GM12872 (cell line): ENCODE results near the gene MAGEA1.

Experiments
- TF ChIP-seq, protein P1 (sequence below): IDR thresholded peaks from 3 replicates; pipeline ENCODE4 v1.5.1; 2011; ENCODE audit warnings: low read depth, mild to moderate bottlenecking, low read length, moderate library complexity; ENCODE audit not compliant: insufficient read depth

The MAGEA1 gene

DNA sequence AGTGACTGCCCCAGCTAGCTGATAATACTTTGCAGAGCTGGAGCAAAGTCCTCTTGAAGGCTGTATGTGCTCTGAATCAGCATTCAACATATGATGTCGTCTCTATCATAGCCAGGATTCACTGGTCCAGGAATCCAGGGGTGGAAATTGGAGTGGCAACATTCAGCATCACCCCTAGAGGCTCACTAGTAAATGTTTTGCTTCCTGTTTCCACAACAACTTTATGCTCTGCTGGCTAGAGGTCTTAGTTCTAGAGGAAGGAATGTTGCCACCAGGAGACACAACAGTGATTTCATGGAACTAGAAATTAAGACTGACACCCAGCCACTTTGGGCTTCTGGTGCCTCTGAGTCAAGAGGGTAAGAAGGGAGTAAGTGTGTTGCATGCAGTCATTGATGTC, 11.3 kb downstream of the MAGEA1 start:
- TF ChIP-seq, protein P1, sequence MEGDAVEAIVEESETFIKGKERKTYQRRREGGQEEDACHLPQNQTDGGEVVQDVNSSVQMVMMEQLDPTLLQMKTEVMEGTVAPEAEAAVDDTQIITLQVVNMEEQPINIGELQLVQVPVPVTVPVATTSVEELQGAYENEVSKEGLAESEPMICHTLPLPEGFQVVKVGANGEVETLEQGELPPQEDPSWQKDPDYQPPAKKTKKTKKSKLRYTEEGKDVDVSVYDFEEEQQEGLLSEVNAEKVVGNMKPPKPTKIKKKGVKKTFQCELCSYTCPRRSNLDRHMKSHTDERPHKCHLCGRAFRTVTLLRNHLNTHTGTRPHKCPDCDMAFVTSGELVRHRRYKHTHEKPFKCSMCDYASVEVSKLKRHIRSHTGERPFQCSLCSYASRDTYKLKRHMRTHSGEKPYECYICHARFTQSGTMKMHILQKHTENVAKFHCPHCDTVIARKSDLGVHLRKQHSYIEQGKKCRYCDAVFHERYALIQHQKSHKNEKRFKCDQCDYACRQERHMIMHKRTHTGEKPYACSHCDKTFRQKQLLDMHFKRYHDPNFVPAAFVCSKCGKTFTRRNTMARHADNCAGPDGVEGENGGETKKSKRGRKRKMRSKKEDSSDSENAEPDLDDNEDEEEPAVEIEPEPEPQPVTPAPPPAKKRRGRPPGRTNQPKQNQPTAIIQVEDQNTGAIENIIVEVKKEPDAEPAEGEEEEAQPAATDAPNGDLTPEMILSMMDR, result no peak

DNA sequence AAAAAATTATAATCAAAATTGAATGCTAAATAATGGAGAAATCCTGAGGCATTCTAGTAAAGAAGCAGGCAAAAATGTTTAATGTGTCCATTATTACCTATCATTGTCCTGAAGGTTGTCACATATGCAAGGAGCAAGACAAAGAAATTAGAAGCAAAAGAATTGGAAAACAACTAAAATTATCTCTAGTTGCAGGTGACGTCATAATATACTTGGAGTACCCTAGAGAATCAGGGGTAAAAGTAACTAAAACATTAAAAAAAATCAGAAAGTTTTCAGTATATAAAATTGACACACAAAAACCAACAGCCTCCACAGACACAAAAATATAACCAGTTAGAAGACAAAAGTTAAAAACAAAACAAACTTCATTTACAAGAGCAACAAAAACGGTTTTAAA, 21.4 kb downstream of the MAGEA1 start:
- TF ChIP-seq, protein P1, result no peak

DNA sequence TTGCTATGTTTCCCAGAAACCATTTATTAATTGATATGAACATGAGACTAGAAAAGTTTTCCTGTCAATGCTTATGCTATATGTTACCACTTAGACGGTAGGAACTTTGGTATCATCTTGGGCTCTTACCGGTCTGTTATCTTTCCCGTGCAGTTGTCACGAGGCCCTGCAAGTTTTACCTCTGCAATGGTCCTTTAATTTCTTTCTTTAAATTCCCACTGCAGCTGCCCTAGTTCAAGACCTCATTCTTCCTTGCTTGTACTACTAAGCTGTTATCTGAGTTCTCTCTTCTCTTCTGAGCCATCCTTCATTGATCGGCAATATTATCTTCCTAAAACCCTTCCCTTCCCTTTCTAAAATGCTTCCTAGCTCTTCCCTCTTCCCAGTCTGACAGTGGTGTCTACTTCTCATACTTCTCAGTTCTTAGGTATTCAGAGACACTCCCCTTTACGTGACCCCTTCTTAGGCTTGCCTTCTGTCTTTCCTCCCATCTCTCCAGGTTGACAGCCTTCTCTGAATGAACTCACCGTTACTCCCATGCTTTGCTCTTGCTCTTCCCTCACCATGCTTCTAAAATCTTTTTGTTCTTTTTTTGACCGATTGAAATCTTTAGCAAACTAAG, 27.5 kb downstream of the MAGEA1 start:
- TF ChIP-seq, protein P1, result no peak

DNA sequence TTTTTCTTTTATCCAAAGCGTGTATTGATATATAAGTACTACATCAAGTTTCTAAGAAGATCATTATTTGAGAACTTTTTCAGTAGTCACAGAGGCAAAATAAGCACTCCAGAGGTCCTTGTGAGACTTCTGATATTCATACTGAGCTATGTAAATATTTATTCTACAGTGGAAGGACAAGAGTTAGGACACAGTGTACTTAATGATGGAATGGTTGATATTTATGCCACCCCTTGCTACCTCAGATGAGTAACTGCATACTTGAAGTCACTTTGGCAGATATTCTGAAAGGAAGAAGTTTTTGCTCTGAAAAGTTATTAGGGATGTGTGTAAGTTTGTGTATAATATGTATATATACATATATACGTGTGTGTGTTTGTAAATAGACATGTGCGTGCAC, 30.3 kb downstream of the MAGEA1 start:
- TF ChIP-seq, protein P1, result no peak

DNA sequence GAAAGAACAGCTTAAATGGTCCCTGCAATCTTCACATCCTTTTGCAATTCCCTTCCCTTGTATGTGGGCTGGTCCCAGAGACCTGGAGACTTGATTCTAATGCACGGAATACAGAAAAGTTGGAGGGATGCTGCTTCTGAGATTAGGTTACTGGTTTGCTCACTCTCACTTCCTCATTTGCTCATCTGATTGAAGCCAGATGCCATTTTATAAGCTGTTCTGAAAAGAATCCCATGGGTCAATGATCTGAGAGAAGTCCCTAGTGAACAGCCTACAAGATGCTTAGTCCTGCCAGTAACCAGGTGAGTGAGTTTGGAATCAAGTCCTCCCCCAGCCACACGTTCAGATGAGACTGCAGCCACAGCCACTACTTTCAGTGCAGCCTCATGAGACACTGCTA, 35.9 kb downstream of the MAGEA1 start:
- TF ChIP-seq, protein P1, result no peak

DNA sequence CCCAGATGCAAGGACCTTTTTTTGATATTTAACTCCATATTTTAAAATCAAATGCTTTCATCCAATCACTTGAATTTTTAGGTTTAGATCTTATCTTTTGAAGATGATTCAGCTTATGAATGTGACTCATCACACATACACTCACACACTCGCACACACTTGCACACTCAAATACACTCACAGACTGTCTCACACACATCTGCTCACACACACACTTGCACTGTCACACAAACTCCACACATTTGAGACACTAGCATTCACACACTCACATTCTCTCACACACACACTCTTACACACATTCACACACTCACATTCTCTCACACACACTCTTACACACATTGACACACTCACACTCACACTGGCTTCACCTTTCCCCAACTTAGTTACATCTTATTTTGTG, 37.8 kb downstream of the MAGEA1 start:
- TF ChIP-seq, protein P1, result no peak

DNA sequence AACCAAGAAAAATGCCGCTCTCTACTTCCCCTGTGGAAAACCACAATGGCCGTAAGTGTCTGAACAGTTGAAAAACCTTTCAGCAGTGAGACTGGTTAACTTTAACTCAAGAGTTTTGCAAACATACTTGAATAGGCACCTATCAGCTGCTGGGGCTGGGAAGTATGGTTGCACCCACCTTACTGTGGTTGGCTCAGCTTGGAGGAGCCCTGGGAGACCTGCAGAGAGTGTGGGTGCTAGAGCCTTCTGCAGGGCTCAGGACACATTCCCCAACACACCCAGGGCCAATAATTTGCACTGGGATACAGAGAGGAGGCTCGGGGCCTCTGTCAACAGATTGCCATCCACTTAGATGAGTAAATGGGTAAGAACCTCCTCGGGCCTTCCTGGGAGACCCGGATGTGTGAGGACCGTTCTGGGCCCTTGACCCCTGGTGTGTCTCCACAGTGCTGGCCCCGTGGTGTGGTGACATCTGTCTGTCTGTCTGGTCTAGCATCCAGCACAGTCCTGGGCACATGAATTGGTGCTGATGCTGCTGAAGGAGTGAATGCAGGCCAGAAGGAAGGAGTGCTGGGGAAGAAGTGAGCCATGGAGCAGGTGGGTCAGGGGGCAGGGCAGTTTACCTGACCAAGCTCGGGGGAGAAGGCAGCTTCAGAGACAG, 46.5 kb downstream of the MAGEA1 start:
- TF ChIP-seq, protein P1, result no peak
